Measurements from ENCODE around the gene HSD3B1.
A peak's percentile ranks its signal among the peaks of the same experiment; 100 is the strongest.
"Not testable (repeated sequence)": the region's sequence is repeated elsewhere in the genome, so short reads cannot be mapped to it uniquely, and the experiment has no call there.

Gene HSD3B1

GRCh38 chr1:119492763-119493162 is 14.2 kb upstream of the HSD3B1 start:
- no peak for DNase-seq

- no peak for DNase-seq
Measured at GRCh38 chr1:119504831-119505230, 2.2 kb upstream of the HSD3B1 start.

- no peak for DNase-seq
Measured at GRCh38 chr1:119510046-119510445, 3.0 kb downstream of the HSD3B1 start.

GRCh38 chr1:119515221-119515620 is 8.2 kb downstream of the HSD3B1 start:
- no peak for DNase-seq

GRCh38 chr1:119516247-119516646 is 9.2 kb downstream of the HSD3B1 start:
- no peak for DNase-seq

GRCh38 chr1:119516680-119517079 is 9.7 kb downstream of the HSD3B1 start:
- no peak for DNase-seq

- not testable (repeated sequence) for DNase-seq
Measured at GRCh38 chr1:119517667-119518066, 10.7 kb downstream of the HSD3B1 start.

GRCh38 chr1:119531606-119532323 is 24.8 kb downstream of the HSD3B1 start:
- no peak for DNase-seq

GRCh38 chr1:119532324-119532910 is 25.4 kb downstream of the HSD3B1 start:
- DNase-seq: no peak

GRCh38 chr1:119535381-119535780 is 28.4 kb downstream of the HSD3B1 start:
- no peak for DNase-seq

- no peak for DNase-seq
Measured at GRCh38 chr1:119537966-119538365, 31.0 kb downstream of the HSD3B1 start.

- no peak for DNase-seq
Measured at GRCh38 chr1:119539636-119540035, 32.6 kb downstream of the HSD3B1 start.

- no peak for DNase-seq
Measured at GRCh38 chr1:119541389-119541788, 34.4 kb downstream of the HSD3B1 start.

GRCh38 chr1:119542492-119542946 is 35.5 kb downstream of the HSD3B1 start:
- no peak for DNase-seq

GRCh38 chr1:119544165-119544762 is 37.3 kb downstream of the HSD3B1 start:
- no peak for DNase-seq

- no peak for DNase-seq
Measured at GRCh38 chr1:119546641-119547040, 39.6 kb downstream of the HSD3B1 start.

- DNase-seq: no peak
Measured at GRCh38 chr1:119547306-119547705, 40.3 kb downstream of the HSD3B1 start.

GRCh38 chr1:119547805-119548204 is 40.8 kb downstream of the HSD3B1 start:
- no peak for DNase-seq

- peak; percentile 21 for DNase-seq
Measured at GRCh38 chr1:119549719-119550132, 42.7 kb downstream of the HSD3B1 start.

- no peak for DNase-seq
Measured at GRCh38 chr1:119550381-119550780, 43.4 kb downstream of the HSD3B1 start.

- DNase-seq: no peak
Measured at GRCh38 chr1:119551218-119551617, 44.2 kb downstream of the HSD3B1 start.

- not testable (repeated sequence) for DNase-seq
Measured at GRCh38 chr1:119552656-119553055, 45.6 kb downstream of the HSD3B1 start.

GRCh38 chr1:119553302-119554071 is 46.5 kb downstream of the HSD3B1 start:
- not testable (repeated sequence) for DNase-seq

All from NCI-H1048 (cell line).